ENCODE results near the gene B9D2.

Gene B9D2

GRCh38 chr19:41327076-41327575 lies 36.8 kb downstream of the B9D2 start:
- no peak for DNase-seq
- no peak overlapping the region for H2AFZ ChIP-seq (ENCODE audit: low read depth, low read length)
- peaks cover 56% of the 10 kb centered on the region for H4K20me1 ChIP-seq (ENCODE audit: insufficient read depth, low read length)
- H3K9ac ChIP-seq (ENCODE audit: low read depth, low read length): no peak overlapping the region
- no peak overlapping the region for H3K4me3 ChIP-seq (ENCODE audit: low read depth in 1 of 2, low read length in 2 of 2)
- no peak for TF ChIP-seq CTCF (IDR thresholded peaks at IDR 0.05; ENCODE audit: borderline replicate concordance, extremely low read depth, low read length, poor library complexity, severe bottlenecking)
- TF ChIP-seq EZH2 (IDR thresholded peaks at IDR 0.05; ENCODE audit: borderline replicate concordance, low read depth, low read length, severe bottlenecking): no peak
- no peaks in the 10 kb centered on the region for H3K9me3 ChIP-seq (ENCODE audit: insufficient read depth, low read length, severe bottlenecking)
- no peaks in the 10 kb centered on the region for H3K27me3 ChIP-seq (ENCODE audit: insufficient read depth, low read length, poor library complexity)
- H3K4me2 ChIP-seq (ENCODE audit: insufficient read depth, low read length): no peak overlapping the region
- peaks cover 20% of the 10 kb centered on the region for H3K79me2 ChIP-seq (ENCODE audit: insufficient read depth, low read length)
- no peak overlapping the region for H3K27ac ChIP-seq (ENCODE audit: low read length)
- peaks cover 87% of the 10 kb centered on the region for H3K36me3 ChIP-seq (ENCODE audit: insufficient read depth, low read length)
- no peaks in the 10 kb centered on the region for H3K4me1 ChIP-seq (ENCODE audit: insufficient read depth, low read length)
- ATAC-seq (ENCODE audit: insufficient read depth, low read depth): no peak

- no peak overlapping the region for H2AFZ ChIP-seq (ENCODE audit: low read depth, low read length)
- no peak overlapping the region for H3K9ac ChIP-seq (ENCODE audit: low read depth, low read length)
- no peak overlapping the region for H3K4me2 ChIP-seq (ENCODE audit: insufficient read depth, low read length)
- peaks cover 57% of the 10 kb centered on the region for H4K20me1 ChIP-seq (ENCODE audit: insufficient read depth, low read length)
- H3K9me3 ChIP-seq (ENCODE audit: insufficient read depth, low read length, severe bottlenecking): no peaks in the 10 kb centered on the region
- H3K4me1 ChIP-seq (ENCODE audit: insufficient read depth, low read length): no peaks in the 10 kb centered on the region
- no peak overlapping the region for H3K27ac ChIP-seq (ENCODE audit: low read length)
- peaks cover 87% of the 10 kb centered on the region for H3K36me3 ChIP-seq (ENCODE audit: insufficient read depth, low read length)
- ATAC-seq (ENCODE audit: insufficient read depth, low read depth): peak; percentile 12; the same call in 1 of the 3 replicates
- no peaks in the 10 kb centered on the region for H3K27me3 ChIP-seq (ENCODE audit: insufficient read depth, low read length, poor library complexity)
- no peak for DNase-seq
- peaks cover 20% of the 10 kb centered on the region for H3K79me2 ChIP-seq (ENCODE audit: insufficient read depth, low read length)
- TF ChIP-seq CTCF (IDR thresholded peaks at IDR 0.05; ENCODE audit: borderline replicate concordance, extremely low read depth, low read length, poor library complexity, severe bottlenecking): no peak
- TF ChIP-seq EZH2 (IDR thresholded peaks at IDR 0.05; ENCODE audit: borderline replicate concordance, low read depth, low read length, severe bottlenecking): no peak
- H3K4me3 ChIP-seq (ENCODE audit: low read depth in 1 of 2, low read length in 2 of 2): no peak overlapping the region
Observed at GRCh38 chr19:41325947-41326706, 37.8 kb downstream of the B9D2 start.

DNA sequence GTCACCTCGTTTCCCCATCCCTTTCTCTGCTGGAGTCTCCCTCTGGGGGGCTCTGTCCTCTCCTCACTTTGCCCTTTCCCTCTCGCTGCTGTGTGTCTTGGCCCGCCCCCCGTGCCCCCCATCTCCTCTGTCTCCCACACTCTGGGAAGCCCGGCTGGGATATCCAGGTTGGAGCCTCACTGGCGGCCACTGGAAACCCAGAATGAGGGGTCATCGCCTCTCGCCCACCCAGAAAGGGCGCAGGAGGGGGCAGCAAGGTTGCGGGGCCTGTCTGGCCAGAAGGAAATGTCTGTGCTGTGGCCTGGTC lies 38.4 kb downstream of the B9D2 start:
- no peaks in the 10 kb centered on the region for H3K4me1 ChIP-seq (ENCODE audit: insufficient read depth, low read length)
- H3K9ac ChIP-seq (ENCODE audit: low read depth, low read length): no peak overlapping the region
- DNase-seq (no peak), ATAC-seq (ENCODE audit: insufficient read depth, low read depth) (no peak)
- no peak overlapping the region for H3K4me3 ChIP-seq (ENCODE audit: low read depth in 1 of 2, low read length in 2 of 2)
- TF ChIP-seq EZH2 (IDR thresholded peaks at IDR 0.05; ENCODE audit: borderline replicate concordance, low read depth, low read length, severe bottlenecking): no peak
- TF ChIP-seq CTCF (IDR thresholded peaks at IDR 0.05; ENCODE audit: borderline replicate concordance, extremely low read depth, low read length, poor library complexity, severe bottlenecking): no peak
- H4K20me1 ChIP-seq (ENCODE audit: insufficient read depth, low read length): peaks cover 62% of the 10 kb centered on the region
- peaks cover 89% of the 10 kb centered on the region for H3K36me3 ChIP-seq (ENCODE audit: insufficient read depth, low read length)
- H3K27me3 ChIP-seq (ENCODE audit: insufficient read depth, low read length, poor library complexity): no peaks in the 10 kb centered on the region
- no peaks in the 10 kb centered on the region for H3K9me3 ChIP-seq (ENCODE audit: insufficient read depth, low read length, severe bottlenecking)
- no peak overlapping the region for H3K4me2 ChIP-seq (ENCODE audit: insufficient read depth, low read length)
- H2AFZ ChIP-seq (ENCODE audit: low read depth, low read length): no peak overlapping the region
- no peak overlapping the region for H3K27ac ChIP-seq (ENCODE audit: low read length)
- H3K79me2 ChIP-seq (ENCODE audit: insufficient read depth, low read length): peaks cover 20% of the 10 kb centered on the region
